ENCODE measurements around the gene LY6G5C.

LY6G5C gene

DNA sequence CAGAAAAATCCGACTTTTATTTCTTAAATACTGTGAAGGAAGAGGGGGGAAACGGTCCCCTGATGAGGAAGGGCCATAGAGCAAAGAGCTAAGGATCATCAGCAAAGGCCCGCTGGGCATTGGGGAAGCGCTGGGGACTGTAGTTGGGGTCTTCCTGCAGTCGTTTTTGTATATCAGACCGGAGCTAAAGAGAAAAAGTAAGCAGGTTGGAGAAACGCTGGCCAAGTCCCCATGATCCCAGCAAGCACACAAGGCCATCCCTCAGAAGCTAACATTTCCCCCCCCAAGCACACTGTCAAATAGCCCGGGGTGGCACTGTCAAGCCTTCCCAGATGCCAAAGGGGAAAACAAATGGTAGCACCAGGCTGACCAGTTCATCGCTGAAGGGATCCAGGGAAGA lies 41.8 kb downstream of the LY6G5C start:
- no peaks in the 10 kb centered on the region; the same call in 1 of the 2 replicates for H3K9me3 ChIP-seq (ENCODE audit: insufficient read depth, low read length)
- TF ChIP-seq ZNF274 (IDR thresholded peaks at IDR 0.05; ENCODE audit: low read depth, low read length) (no peak), YY1 (IDR thresholded peaks at IDR 0.05; ENCODE audit: insufficient read depth, insufficient read length) (no peak), SUZ12 (IDR thresholded peaks at IDR 0.05; ENCODE audit: extremely low read depth, insufficient read depth, insufficient read length) (no peak)
- H3K9ac ChIP-seq (ENCODE audit: insufficient read length, low read depth) = no peak overlapping the region
- DNase-seq (ENCODE audit: low read depth, low spot score) = no peak
- no peaks in the 10 kb centered on the region for H3K27me3 ChIP-seq (ENCODE audit: insufficient read depth, insufficient read length)
- H3K4me3 ChIP-seq (ENCODE audit: insufficient read length, low read depth) = no peak overlapping the region
- H3K36me3 ChIP-seq (ENCODE audit: insufficient read depth, insufficient read length, low read length) = peaks cover 88% of the 10 kb centered on the region
- no peaks in the 10 kb centered on the region for H3K4me1 ChIP-seq (ENCODE audit: insufficient read depth, insufficient read length)

DNA sequence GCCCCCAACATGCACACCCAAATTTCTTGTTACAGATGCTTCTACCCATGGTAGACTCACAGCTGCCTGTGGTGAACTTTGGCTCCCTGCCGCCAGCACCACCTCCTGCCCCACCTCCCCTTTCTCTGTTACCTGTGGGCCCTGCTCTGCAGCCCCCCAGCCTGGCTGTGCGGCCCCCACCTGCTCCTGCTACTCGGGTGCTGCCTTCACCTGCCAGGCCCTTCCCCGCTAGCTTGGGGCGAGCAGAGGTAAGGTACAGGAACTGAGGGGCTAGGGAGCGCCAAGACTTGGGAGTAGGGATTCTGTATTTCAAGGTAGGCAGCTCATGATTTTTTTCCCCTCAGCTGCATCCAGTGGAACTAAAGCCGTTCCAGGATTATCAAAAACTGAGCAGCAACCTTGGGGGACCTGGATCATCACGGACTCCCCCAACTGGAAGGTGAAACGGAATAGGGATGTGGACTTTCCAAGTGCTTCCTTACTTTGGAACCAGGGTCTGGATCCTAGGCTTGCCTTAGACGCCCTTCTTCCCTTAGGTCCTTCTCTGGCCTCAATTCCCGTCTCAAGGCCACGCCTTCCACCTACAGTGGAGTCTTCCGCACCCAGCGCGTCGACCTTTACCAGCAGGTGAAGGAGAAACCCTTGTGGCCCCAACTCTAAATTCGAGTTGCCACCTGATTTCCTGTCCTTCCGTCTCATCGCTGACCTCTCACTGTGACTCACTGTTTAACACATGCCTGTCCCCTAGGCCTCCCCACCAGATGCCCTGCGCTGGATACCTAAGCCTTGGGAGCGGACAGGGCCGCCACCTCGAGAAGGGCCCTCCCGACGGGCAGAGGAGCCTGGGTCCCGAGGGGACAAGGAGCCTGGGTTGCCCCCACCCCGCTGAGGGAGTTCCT lies 43.9 kb downstream of the LY6G5C start:
- H3K36me3 ChIP-seq (ENCODE audit: insufficient read depth, insufficient read length, low read length) = peaks cover 91% of the 10 kb centered on the region

GRCh38 chr6:31634969-31635575 lies 45.8 kb downstream of the LY6G5C start:
- peaks cover 2% of the 10 kb centered on the region for H3K4me1 ChIP-seq (ENCODE audit: insufficient read depth, insufficient read length)
- no peaks in the 10 kb centered on the region; the same call in 1 of the 2 replicates for H3K9me3 ChIP-seq (ENCODE audit: insufficient read depth, low read length)
- H3K27me3 ChIP-seq (ENCODE audit: insufficient read depth, insufficient read length) = no peaks in the 10 kb centered on the region
- H3K36me3 ChIP-seq (ENCODE audit: insufficient read depth, insufficient read length, low read length) = peaks cover 91% of the 10 kb centered on the region
- H3K4me3 ChIP-seq (ENCODE audit: insufficient read length, low read depth) = no peak overlapping the region
- H3K9ac ChIP-seq (ENCODE audit: insufficient read length, low read depth) = no peak overlapping the region
- no peak for DNase-seq (ENCODE audit: low read depth, low spot score)
- no peak for TF ChIP-seq SUZ12 (IDR thresholded peaks at IDR 0.05; ENCODE audit: extremely low read depth, insufficient read depth, insufficient read length)
- TF ChIP-seq YY1 (IDR thresholded peaks at IDR 0.05; ENCODE audit: insufficient read depth, insufficient read length) = no peak
- no peak for TF ChIP-seq ZNF274 (IDR thresholded peaks at IDR 0.05; ENCODE audit: low read depth, low read length)

More for the DNA sequence above, 43.9 kb downstream of the LY6G5C start:
- no peak for DNase-seq (ENCODE audit: low read depth, low spot score)
- no peaks in the 10 kb centered on the region for H3K27me3 ChIP-seq (ENCODE audit: insufficient read depth, insufficient read length)
- H3K9ac ChIP-seq (ENCODE audit: insufficient read length, low read depth) = no peak overlapping the region
- H3K9me3 ChIP-seq (ENCODE audit: insufficient read depth, low read length) = no peaks in the 10 kb centered on the region; the same call in 1 of the 2 replicates
- H3K4me3 ChIP-seq (ENCODE audit: insufficient read length, low read depth) = no peak overlapping the region
- TF ChIP-seq SUZ12 (IDR thresholded peaks at IDR 0.05; ENCODE audit: extremely low read depth, insufficient read depth, insufficient read length) (no peak), ZNF274 (IDR thresholded peaks at IDR 0.05; ENCODE audit: low read depth, low read length) (no peak), YY1 (IDR thresholded peaks at IDR 0.05; ENCODE audit: insufficient read depth, insufficient read length) (no peak)
- H3K4me1 ChIP-seq (ENCODE audit: insufficient read depth, insufficient read length) = peaks cover 2% of the 10 kb centered on the region

- Histone ChIP-seq H3K4me1 (ENCODE audit: insufficient read depth, insufficient read length) (peaks cover 2% of the 10 kb centered on the region), H3K27me3 (ENCODE audit: insufficient read depth, insufficient read length) (no peaks in the 10 kb centered on the region), H3K36me3 (ENCODE audit: insufficient read depth, insufficient read length, low read length) (peaks cover 90% of the 10 kb centered on the region), H3K4me3 (ENCODE audit: insufficient read length, low read depth) (no peak overlapping the region), H3K9ac (ENCODE audit: insufficient read length, low read depth) (no peak overlapping the region), H3K9me3 (ENCODE audit: insufficient read depth, low read length) (no peaks in the 10 kb centered on the region)
- TF ChIP-seq YY1 (IDR thresholded peaks at IDR 0.05; ENCODE audit: insufficient read depth, insufficient read length) = no peak
- TF ChIP-seq ZNF274 (IDR thresholded peaks at IDR 0.05; ENCODE audit: low read depth, low read length) = no peak
- TF ChIP-seq SUZ12 (IDR thresholded peaks at IDR 0.05; ENCODE audit: extremely low read depth, insufficient read depth, insufficient read length) = no peak
- no peak for DNase-seq (ENCODE audit: low read depth, low spot score)
These were observed 46.7 kb downstream of the LY6G5C start for GRCh38 chr6:31634131-31634530.

- Histone ChIP-seq H3K9me3 (ENCODE audit: insufficient read depth, low read length) (no peaks in the 10 kb centered on the region), H3K4me3 (ENCODE audit: insufficient read length, low read depth) (no peak overlapping the region), H3K27me3 (ENCODE audit: insufficient read depth, insufficient read length) (no peaks in the 10 kb centered on the region), H3K36me3 (ENCODE audit: insufficient read depth, insufficient read length, low read length) (peaks cover 94% of the 10 kb centered on the region), H3K9ac (ENCODE audit: insufficient read length, low read depth) (no peak overlapping the region), H3K4me1 (ENCODE audit: insufficient read depth, insufficient read length) (peaks cover 2% of the 10 kb centered on the region)
- no peak for DNase-seq (ENCODE audit: low read depth, low spot score)
- TF ChIP-seq SUZ12 (IDR thresholded peaks at IDR 0.05; ENCODE audit: extremely low read depth, insufficient read depth, insufficient read length) (no peak), YY1 (IDR thresholded peaks at IDR 0.05; ENCODE audit: insufficient read depth, insufficient read length) (no peak), ZNF274 (IDR thresholded peaks at IDR 0.05; ENCODE audit: low read depth, low read length) (no peak)
These were observed 47.4 kb downstream of the LY6G5C start for GRCh38 chr6:31633447-31633846.

- no peak overlapping the region for H3K9ac ChIP-seq (ENCODE audit: insufficient read length, low read depth)
- no peak overlapping the region for H3K4me3 ChIP-seq (ENCODE audit: insufficient read length, low read depth)
- no peaks in the 10 kb centered on the region for H3K9me3 ChIP-seq (ENCODE audit: insufficient read depth, low read length)
- DNase-seq (ENCODE audit: low read depth, low spot score) = no peak
- TF ChIP-seq ZNF274 (IDR thresholded peaks at IDR 0.05; ENCODE audit: low read depth, low read length) (no peak), YY1 (IDR thresholded peaks at IDR 0.05; ENCODE audit: insufficient read depth, insufficient read length) (no peak), SUZ12 (IDR thresholded peaks at IDR 0.05; ENCODE audit: extremely low read depth, insufficient read depth, insufficient read length) (no peak)
- no peaks in the 10 kb centered on the region for H3K27me3 ChIP-seq (ENCODE audit: insufficient read depth, insufficient read length)
- H3K4me1 ChIP-seq (ENCODE audit: insufficient read depth, insufficient read length) = peaks cover 2% of the 10 kb centered on the region
- H3K36me3 ChIP-seq (ENCODE audit: insufficient read depth, insufficient read length, low read length) = peaks cover 97% of the 10 kb centered on the region
These were observed 48.5 kb downstream of the LY6G5C start for GRCh38 chr6:31632279-31632946.

All from NT2/D1 (cell line).